Right atrium auricular region (tissue), 2 donors: ENCODE data around the gene PAIP1. TPM values are rescaled to one million over a fixed set of nuclear protein-coding genes. Genes with fewer than 3 reads are reported as not detected.
A peak's percentile ranks its signal among the peaks of the same experiment; 100 is the strongest.

Source experiments
- DNase-seq: peaks from one replicate; pipeline ENCODE4 v3.0.0-alpha.2; 2019; ENCODE audit warnings: low spot score
- H3K27ac ChIP-seq, 2 donors: fragments of 200-600 bp; sonication (generic); 1 replicate in 1 of 2; 2 replicates in 1 of 2; pipeline ENCODE4 v1.5.1; 2016 to 2019
- H3K27me3 ChIP-seq, 2 donors: fragments of 200-600 bp; sonication (generic); one replicate each; pipeline versions ENCODE4 v1.5.1 to v1.6.0; 2017 to 2019
- H3K36me3 ChIP-seq: fragments of 200-600 bp; sonication (generic); one replicate; pipeline ENCODE4 v1.5.1; 2016
- H3K4me1 ChIP-seq, 2 donors: fragments of 200-600 bp; sonication (generic); one replicate each; pipeline versions ENCODE4 v1.5.1 to v1.6.0; 2017 to 2019
- H3K4me3 ChIP-seq, 2 donors: fragments of 200-600 bp; sonication (generic); 1 replicate in 1 of 2; 2 replicates in 1 of 2; pipeline ENCODE4 v1.5.1; 2017 to 2019; ENCODE audit warnings: mild to moderate bottlenecking in 1 of 2, moderate library complexity in 1 of 2
- H3K9me3 ChIP-seq, 2 donors: fragments of 200-600 bp; sonication (generic); one replicate each; pipeline ENCODE4 v1.5.1; 2019
- total RNA-seq, 2 donors: library from RNA; depleted of rRNA; stranded (reverse); fragments of >200 nt; gene quantifications; one replicate each; pipeline ENCODE4 v1.1.0, GENCODE V29; 2016
- TF ChIP-seq, protein P1 (sequence below), 2 donors: fragments of 200-600 bp; sonication (generic); IDR thresholded peaks; one replicate each; pipeline ENCODE4 v1.5.1; 2019; ENCODE audit warnings: antibody characterized with exemption in 2 of 2

The PAIP1 gene
- total RNA-seq, 2 donors from 2014 or later, result 68.0 to 80.3 TPM

DNA sequence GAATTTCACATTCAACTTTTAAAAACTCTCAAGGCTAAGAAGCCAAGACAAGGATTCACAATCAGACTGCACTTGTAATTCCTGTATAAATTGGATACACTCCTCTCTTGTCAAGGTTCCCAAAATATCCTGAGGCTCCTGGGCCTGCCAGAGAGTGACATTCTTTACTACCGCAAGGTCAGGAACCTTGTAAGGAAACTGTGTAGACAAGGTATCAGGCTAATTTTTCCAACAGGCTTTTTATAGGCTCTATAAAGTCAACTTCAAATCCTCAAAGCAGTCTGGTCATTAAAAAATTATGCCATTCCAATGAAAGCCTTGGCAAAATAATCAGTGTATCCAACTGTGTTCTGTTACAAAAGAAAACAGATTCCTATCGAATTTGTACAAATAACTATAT, 15.5 kb upstream of the PAIP1 start:
- DNase-seq, result no peak
- peak overlapping the region; percentile 56 to 88 for H3K27ac ChIP-seq
- H3K27me3 ChIP-seq, result no peaks in the 10 kb centered on the region
- TF ChIP-seq, protein P1, sequence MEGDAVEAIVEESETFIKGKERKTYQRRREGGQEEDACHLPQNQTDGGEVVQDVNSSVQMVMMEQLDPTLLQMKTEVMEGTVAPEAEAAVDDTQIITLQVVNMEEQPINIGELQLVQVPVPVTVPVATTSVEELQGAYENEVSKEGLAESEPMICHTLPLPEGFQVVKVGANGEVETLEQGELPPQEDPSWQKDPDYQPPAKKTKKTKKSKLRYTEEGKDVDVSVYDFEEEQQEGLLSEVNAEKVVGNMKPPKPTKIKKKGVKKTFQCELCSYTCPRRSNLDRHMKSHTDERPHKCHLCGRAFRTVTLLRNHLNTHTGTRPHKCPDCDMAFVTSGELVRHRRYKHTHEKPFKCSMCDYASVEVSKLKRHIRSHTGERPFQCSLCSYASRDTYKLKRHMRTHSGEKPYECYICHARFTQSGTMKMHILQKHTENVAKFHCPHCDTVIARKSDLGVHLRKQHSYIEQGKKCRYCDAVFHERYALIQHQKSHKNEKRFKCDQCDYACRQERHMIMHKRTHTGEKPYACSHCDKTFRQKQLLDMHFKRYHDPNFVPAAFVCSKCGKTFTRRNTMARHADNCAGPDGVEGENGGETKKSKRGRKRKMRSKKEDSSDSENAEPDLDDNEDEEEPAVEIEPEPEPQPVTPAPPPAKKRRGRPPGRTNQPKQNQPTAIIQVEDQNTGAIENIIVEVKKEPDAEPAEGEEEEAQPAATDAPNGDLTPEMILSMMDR (IDR thresholded peaks at IDR 0.05), result no peak
- peaks cover 0 to 21% of the 10 kb centered on the region in 2 donors for H3K4me1 ChIP-seq
- H3K4me3 ChIP-seq, result no peak overlapping the region
- H3K9me3 ChIP-seq, result no peaks in the 10 kb centered on the region
- peaks cover 6% of the 10 kb centered on the region for H3K36me3 ChIP-seq

DNA sequence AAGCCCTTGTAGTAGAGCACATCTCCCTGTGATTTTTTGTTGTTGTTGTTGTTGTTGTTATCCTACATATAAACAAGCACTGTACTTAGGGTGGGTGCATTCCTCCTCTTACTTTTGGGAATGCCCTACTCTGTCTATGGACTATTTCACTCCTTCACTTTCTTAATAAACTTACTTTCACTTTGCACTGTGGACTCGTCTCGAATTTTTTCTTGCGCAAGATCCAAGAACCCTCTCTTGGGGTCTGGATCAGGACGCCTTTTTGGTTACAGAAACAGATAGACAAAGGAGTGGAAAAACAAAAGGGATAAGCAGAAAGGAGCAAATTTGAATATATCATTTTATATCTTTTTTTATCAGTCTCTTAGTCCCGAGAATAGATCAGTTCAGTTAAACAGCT, 14.4 kb upstream of the PAIP1 start:
- Histone ChIP-seq H3K36me3 (peaks cover 6% of the 10 kb centered on the region), H3K9me3 (no peaks in the 10 kb centered on the region), H3K4me3 (peak overlapping the region in 1 of 2 donors; percentile 25), H3K27me3 (no peaks in the 10 kb centered on the region), H3K4me1 (peaks cover 0 to 21% of the 10 kb centered on the region in 2 donors), H3K27ac (peak overlapping the region; percentile 56 to 88)
- TF ChIP-seq, protein P1 (IDR thresholded peaks at IDR 0.05), result no peak
- no peak for DNase-seq

DNA sequence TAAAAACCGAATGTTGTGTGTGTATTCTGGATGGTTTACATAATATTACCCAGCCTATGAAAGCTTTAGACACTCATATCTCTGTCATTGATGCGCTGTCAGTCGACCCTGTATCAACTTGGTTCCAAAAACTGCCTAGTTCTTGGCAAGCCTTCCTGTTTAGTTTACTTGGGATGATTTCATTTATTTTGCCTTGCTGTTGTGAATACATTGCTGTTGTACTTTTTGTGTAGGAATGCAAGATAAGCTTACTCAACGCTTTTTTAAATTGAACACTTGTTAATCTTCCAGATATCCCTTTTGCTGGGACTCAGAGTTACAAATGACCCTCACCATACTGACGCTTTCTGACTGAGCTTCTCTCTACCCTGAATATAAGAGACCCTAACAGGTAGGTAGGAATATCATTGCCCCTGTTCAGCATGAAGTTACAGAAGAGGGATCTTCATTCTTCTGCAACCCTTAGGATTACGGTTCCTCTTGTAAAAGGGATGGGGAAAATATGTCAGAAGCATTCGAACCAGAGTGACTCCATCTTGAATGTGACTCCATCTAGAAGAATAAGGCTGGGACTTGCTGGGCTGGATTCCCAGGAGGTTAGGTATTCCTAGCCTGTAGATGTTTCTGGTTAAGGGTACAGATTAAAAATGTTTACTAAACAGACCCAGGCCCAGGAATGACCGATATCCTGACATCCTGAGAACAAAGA, 13.7 kb upstream of the PAIP1 start:
- Histone ChIP-seq H3K4me3 (peak overlapping the region in 1 of 2 donors; percentile 25), H3K27ac (peak overlapping the region; percentile 56 to 88), H3K27me3 (no peaks in the 10 kb centered on the region), H3K36me3 (peaks cover 6% of the 10 kb centered on the region), H3K9me3 (no peaks in the 10 kb centered on the region), H3K4me1 (peaks cover 0 to 21% of the 10 kb centered on the region in 2 donors)
- no peak for DNase-seq
- TF ChIP-seq, protein P1 (IDR thresholded peaks at IDR 0.05), result no peak

DNA sequence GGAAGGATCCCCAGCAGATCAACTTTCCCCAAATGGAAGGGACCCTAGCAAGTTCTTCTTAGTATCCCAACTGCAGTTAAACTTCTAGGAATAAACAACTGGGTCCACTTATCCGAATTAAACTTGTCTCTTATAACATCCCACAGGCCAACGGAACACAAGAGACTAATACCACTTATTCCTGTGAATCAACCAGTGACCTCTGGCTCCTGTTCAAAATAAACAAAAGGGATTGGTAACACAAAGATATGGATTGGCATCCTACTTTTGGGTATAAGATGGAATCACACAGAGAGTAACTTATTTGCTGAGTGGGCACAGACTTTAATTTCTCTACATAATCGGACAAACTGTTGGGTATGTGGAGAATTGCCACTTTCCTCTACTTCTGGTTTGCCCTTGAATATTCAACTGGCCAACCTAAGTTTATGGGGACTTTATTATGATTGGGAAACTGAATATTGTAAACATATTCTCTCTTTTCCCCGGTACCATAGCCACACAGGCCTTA, 12.4 kb upstream of the PAIP1 start:
- H3K27ac ChIP-seq, result no peak overlapping the region
- H3K4me3 ChIP-seq, result no peak overlapping the region
- H3K9me3 ChIP-seq, result no peaks in the 10 kb centered on the region
- peaks cover 0 to 21% of the 10 kb centered on the region in 2 donors for H3K4me1 ChIP-seq
- no peak for DNase-seq
- H3K27me3 ChIP-seq, result no peaks in the 10 kb centered on the region
- no peaks in the 10 kb centered on the region for H3K36me3 ChIP-seq
- TF ChIP-seq, protein P1 (IDR thresholded peaks at IDR 0.05), result no peak

DNA sequence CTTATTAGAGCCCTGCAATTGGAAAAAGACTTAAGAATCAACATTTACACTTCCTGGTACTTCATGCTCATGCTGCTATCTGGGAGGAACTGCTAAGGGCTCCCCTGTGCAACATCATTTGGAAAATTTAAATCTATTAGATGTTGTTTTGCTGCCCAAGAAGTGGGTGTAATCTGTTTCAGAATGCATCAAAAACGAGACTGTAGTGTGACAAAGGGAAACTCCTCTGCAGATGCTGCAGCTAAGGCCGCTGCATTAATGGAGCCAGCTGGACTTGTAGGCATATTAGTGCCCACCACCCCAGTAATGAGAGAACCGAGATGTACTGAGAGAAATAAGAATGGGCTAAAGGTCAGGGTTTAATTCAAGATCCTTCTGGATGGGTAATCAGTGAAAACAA, 11.1 kb upstream of the PAIP1 start:
- Histone ChIP-seq H3K4me1 (peaks cover 0 to 16% of the 10 kb centered on the region in 2 donors), H3K27ac (no peak overlapping the region), H3K4me3 (no peak overlapping the region), H3K27me3 (no peaks in the 10 kb centered on the region), H3K9me3 (no peaks in the 10 kb centered on the region), H3K36me3 (no peaks in the 10 kb centered on the region)
- DNase-seq, result no peak
- TF ChIP-seq, protein P1 (IDR thresholded peaks at IDR 0.05), result no peak
